Kidney (tissue), 14 donors: Measurements from ENCODE around the gene CARD11. TPM values are rescaled to one million over a fixed set of nuclear protein-coding genes. Genes with fewer than 3 reads are reported as not detected.

Experiments
- DNase-seq, 5 donors: peaks; one replicate each; pipeline ENCODE4 v3.0.0-alpha.2; 2013 to 2020
- FAIRE-seq: peaks from 2 replicates; lab custom pipeline; 2012; peaks lifted over from hg19 to GRCh38; lab: Jason Lieb, UNC
- H3K27ac ChIP-seq, 2 donors: one replicate each; pipeline ENCODE4 v1.7.0; 2013; ENCODE audit warnings: low read depth in 2 of 2, low read length in 2 of 2, inconsistent platforms in 1 of 2
- H3K27me3 ChIP-seq: one replicate; pipeline ENCODE4 v1.7.1; 2013; ENCODE audit warnings: low read length, inconsistent platforms; ENCODE audit not compliant: control insufficient read depth, insufficient read depth
- H3K36me3 ChIP-seq, 3 donors: one replicate each; pipeline versions ENCODE4 v1.7.0 to v1.7.1; 2013; ENCODE audit warnings: low read length in 3 of 3, control low read depth in 1 of 3, inconsistent platforms in 1 of 3; ENCODE audit not compliant: insufficient read depth in 3 of 3, control insufficient read depth in 2 of 3
- H3K4me1 ChIP-seq, 3 donors: one replicate each; pipeline versions ENCODE4 v1.7.0 to v1.7.1; 2013; ENCODE audit warnings: low read length in 3 of 3, inconsistent platforms in 1 of 3, low read depth in 1 of 3; ENCODE audit not compliant: control insufficient read depth in 2 of 3, insufficient read depth in 2 of 3
- H3K4me3 ChIP-seq, 3 donors: one replicate each; pipeline versions ENCODE4 v1.7.0 to v1.8.1; 2013; ENCODE audit warnings: low read length in 3 of 3, control low read depth in 1 of 3, inconsistent platforms in 1 of 3
- H3K9ac ChIP-seq, 3 donors: one replicate each; pipeline versions ENCODE4 v1.7.0 to v1.7.1; 2013; ENCODE audit warnings: low read length in 3 of 3, control low read depth in 1 of 3, inconsistent platforms in 1 of 3
- H3K9me3 ChIP-seq, 3 donors: one replicate each; pipeline versions ENCODE4 v1.7.0 to v1.7.1; 2013; ENCODE audit warnings: low read length in 3 of 3, control low read depth in 1 of 3, inconsistent platforms in 1 of 3; ENCODE audit not compliant: control insufficient read depth in 2 of 3, insufficient read depth in 1 of 3
- intact Hi-C: fragments of 100-400 bp; cut with DNase I; formaldehyde crosslinking; loops from one replicate; pipeline ENCODE4 v1.11.1; 2022
- polyA plus RNA-seq: library from polyadenylated mRNA; stranded (reverse); fragments of 350-450 nt; fragmentation: Illumina TruSeq; extraction: RNeasy Lipid Tissue Mini Kit (QIAGEN cat#74804); gene quantifications from one replicate; pipeline ENCODE4 v1.2.3, GENCODE V29; 2014; ENCODE audit warnings: low read depth, low replicate concordance; ENCODE audit not compliant: insufficient read depth
- total RNA-seq: library from RNA; stranded (reverse); fragmentation: NEBNext Ultra II Directional; extraction: Animal tissue kit (Norgen Biotek cat#: 25700); gene quantifications from one replicate; pipeline ENCODE4 v1.2.1, GENCODE V29; 2021
- TF ChIP-seq, protein P1 (sequence below): IDR thresholded peaks from 3 replicates; pipeline ENCODE4 v1.5.1; 2012; ENCODE audit warnings: mild to moderate bottlenecking, moderate library complexity, borderline replicate concordance; ENCODE audit not compliant: insufficient read depth; ENCODE audit errors: extremely low read depth
- donor health status: control.
- donor health status: control.
- donor health status: control.
- donor health status: control.
- donor health status: control.
- donor health status: DM: yes; HTN: yes; CAD: no.
- donor health status: Normal renal cell carcinoma (clear cell type).

CARD11 gene
- total and polyA plus RNA-seq, 2 donors from 2014 or later, result 0.22 to 9.6 TPM

DNA sequence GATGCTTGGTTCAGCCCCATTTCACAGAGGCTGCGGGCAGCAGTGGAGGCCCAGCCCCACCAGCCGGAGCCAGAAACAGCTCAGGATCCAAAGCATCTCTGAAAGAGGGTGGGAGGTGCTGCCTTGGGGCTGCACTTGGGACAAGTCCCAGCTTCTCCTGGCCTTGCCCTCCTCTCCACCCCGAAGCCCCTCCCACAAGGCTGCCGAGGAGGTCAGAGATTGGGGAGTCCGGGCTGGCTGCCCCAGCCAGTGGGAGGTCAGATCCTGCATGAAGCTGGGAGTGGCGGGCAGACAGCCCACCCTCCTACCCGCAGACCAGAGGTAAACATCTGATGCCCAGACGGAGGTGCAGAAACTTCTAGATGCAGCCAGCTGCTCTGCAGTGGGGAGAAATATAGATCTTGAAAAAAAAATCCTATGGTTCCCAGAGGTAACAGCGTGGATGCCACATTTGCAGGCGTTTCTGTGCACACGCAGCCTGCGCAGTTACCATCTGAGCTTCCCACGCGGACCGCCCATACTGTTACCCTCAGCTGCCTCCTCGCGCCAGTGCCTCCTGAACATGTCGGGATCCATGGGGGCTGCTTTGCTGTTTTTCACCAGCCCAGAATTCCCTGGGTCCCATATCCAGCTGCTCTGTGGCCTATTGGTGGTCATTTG lies 162.7 kb downstream of the CARD11 start:
- no peak for FAIRE-seq
- Histone ChIP-seq H3K36me3 (no peaks in the 10 kb centered on the region), H3K9me3 (peaks cover 0 to 1% (median 0%) of the 10 kb centered on the region in 3 donors), H3K4me1 (no peaks in the 10 kb centered on the region), H3K27ac (no peak overlapping the region), H3K27me3 (no peaks in the 10 kb centered on the region), H3K4me3 (no peak overlapping the region), H3K9ac (no peak overlapping the region)
- intact Hi-C loops, result loop anchor here (10.0 kb wide), 1 partner anchor 264 kb away; no protein-coding TSS in a partner anchor
- TF ChIP-seq, protein P1, sequence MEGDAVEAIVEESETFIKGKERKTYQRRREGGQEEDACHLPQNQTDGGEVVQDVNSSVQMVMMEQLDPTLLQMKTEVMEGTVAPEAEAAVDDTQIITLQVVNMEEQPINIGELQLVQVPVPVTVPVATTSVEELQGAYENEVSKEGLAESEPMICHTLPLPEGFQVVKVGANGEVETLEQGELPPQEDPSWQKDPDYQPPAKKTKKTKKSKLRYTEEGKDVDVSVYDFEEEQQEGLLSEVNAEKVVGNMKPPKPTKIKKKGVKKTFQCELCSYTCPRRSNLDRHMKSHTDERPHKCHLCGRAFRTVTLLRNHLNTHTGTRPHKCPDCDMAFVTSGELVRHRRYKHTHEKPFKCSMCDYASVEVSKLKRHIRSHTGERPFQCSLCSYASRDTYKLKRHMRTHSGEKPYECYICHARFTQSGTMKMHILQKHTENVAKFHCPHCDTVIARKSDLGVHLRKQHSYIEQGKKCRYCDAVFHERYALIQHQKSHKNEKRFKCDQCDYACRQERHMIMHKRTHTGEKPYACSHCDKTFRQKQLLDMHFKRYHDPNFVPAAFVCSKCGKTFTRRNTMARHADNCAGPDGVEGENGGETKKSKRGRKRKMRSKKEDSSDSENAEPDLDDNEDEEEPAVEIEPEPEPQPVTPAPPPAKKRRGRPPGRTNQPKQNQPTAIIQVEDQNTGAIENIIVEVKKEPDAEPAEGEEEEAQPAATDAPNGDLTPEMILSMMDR, result no peak
- DNase-seq, result no peak

DNA sequence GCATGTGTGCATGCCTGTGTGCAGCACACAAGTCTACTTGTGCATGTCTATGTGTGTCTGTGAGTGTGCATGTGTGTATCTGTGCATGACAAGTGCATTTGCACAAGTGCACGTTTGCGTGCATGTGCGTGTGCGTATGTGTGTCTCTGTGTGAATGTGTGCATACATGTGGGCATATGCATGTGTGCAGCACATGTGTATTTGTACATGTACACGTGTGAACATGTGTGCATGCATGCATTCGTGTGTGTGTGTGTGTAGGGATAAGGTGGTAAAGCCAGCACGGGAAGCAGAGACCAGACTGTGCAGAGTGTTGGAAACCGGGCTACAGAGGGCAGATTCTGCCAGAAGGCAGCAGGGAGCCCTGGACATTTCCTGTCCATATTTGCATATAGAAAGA lies 163.6 kb downstream of the CARD11 start:
- no peak overlapping the region for H3K9ac ChIP-seq
- intact Hi-C loops, result loop anchor here (10.0 kb wide), 1 partner anchor 265 kb away; no protein-coding TSS in a partner anchor

DNA sequence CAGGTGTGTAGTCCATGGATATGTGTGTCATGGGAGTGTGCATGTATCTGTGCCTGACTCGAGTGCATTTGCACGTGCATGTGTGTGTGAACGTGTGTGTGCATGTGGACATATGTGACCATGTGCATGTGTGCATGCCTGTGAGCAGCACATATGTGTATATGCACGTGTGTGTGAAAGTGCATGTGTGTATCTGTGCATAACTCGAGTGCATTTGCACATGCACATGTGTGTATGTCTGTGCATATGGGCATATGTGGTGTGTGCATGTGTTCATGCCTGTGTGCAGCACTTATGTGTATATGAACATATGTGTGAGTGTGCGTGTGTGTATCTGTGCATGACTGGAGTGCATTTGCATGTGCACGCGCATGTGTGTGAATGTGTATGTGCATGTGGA lies 164.3 kb downstream of the CARD11 start:
- H3K9me3 ChIP-seq, result peaks cover 0 to 1% (median 0%) of the 10 kb centered on the region in 3 donors
- no peak overlapping the region for H3K4me3 ChIP-seq
- no peak for DNase-seq
- no peaks in the 10 kb centered on the region for H3K4me1 ChIP-seq
- no peak overlapping the region for H3K27ac ChIP-seq
- FAIRE-seq, result no peak
- intact Hi-C loops, result no loop called here
- no peaks in the 10 kb centered on the region for H3K27me3 ChIP-seq
- H3K36me3 ChIP-seq, result no peaks in the 10 kb centered on the region
- H3K9ac ChIP-seq, result no peak overlapping the region
- TF ChIP-seq, protein P1, result no peak

More for the DNA sequence above, 163.6 kb downstream of the CARD11 start:
- Histone ChIP-seq H3K36me3 (no peaks in the 10 kb centered on the region), H3K4me3 (no peak overlapping the region), H3K4me1 (no peaks in the 10 kb centered on the region), H3K27ac (no peak overlapping the region), H3K27me3 (no peaks in the 10 kb centered on the region), H3K9me3 (peaks cover 0 to 1% (median 0%) of the 10 kb centered on the region in 3 donors)
- TF ChIP-seq, protein P1, result no peak
- FAIRE-seq (no peak), DNase-seq (no peak)
